DND-41 (cell line): Measurements from ENCODE around the gene CYP4B1.

Source experiments
- ATAC-seq: fragments of 200-7000 bp; cut with Tn5 transposase; 3 replicates; pipeline ENCODE4 v1.9.1; 2021; ENCODE audit warnings: low read depth; ENCODE audit not compliant: insufficient read depth
- DNase-seq: peaks from one replicate; pipeline ENCODE4 v3.0.0-alpha.2; 2020
- H2AFZ ChIP-seq: 2 replicates; pipeline ENCODE4 v1.6.0; 2012; ENCODE audit warnings: low read depth, low read length
- H3K27ac ChIP-seq: 2 replicates; pipeline ENCODE4 v1.5.1; 2012; ENCODE audit warnings: low read length, inconsistent platforms
- H3K27me3 ChIP-seq: fragments of 200-600 bp; sonication (generic); 2 replicates; pipeline ENCODE4 v1.6.0; 2012; ENCODE audit warnings: low read length, mild to moderate bottlenecking, inconsistent platforms; ENCODE audit not compliant: insufficient read depth, poor library complexity
- H3K36me3 ChIP-seq: 2 replicates; pipeline ENCODE4 v1.5.1; 2012; ENCODE audit warnings: low read length, inconsistent platforms; ENCODE audit not compliant: insufficient read depth
- H3K4me1 ChIP-seq: 2 replicates; pipeline ENCODE4 v1.5.1; 2012; ENCODE audit warnings: mild to moderate bottlenecking, low read length; ENCODE audit not compliant: insufficient read depth
- H3K4me2 ChIP-seq: 2 replicates; pipeline ENCODE4 v1.6.0; 2012; ENCODE audit warnings: mild to moderate bottlenecking, moderate library complexity, low read length, inconsistent platforms; ENCODE audit not compliant: insufficient read depth
- H3K4me3 ChIP-seq, 2 experiments: fragments of 200-600 bp in 1 of 2; shearing (Covaris generic) in 1 of 2; 2 replicates each; pipeline ENCODE4 v1.5.1; 2012 to 2016; ENCODE audit warnings: inconsistent platforms in 2 of 2, low read length in 2 of 2, mild to moderate bottlenecking in 2 of 2, low read depth in 1 of 2, moderate library complexity in 1 of 2
- H3K79me2 ChIP-seq: 2 replicates; pipeline ENCODE4 v1.6.0; 2012; ENCODE audit warnings: low read length, inconsistent platforms; ENCODE audit not compliant: insufficient read depth
- H3K9ac ChIP-seq: 2 replicates; pipeline ENCODE4 v1.6.0; 2012; ENCODE audit warnings: low read depth, mild to moderate bottlenecking, inconsistent platforms, low read length, moderate library complexity
- H3K9me3 ChIP-seq: 2 replicates; pipeline ENCODE4 v1.5.1; 2012; ENCODE audit warnings: low read length, moderate library complexity, mild to moderate bottlenecking, inconsistent platforms; ENCODE audit not compliant: insufficient read depth, severe bottlenecking
- H4K20me1 ChIP-seq: 2 replicates; pipeline ENCODE4 v1.6.0; 2012; ENCODE audit warnings: low read length; ENCODE audit not compliant: insufficient read depth
- EZH2 ChIP-seq: IDR thresholded peaks from 3 replicates; pipeline ENCODE4 v1.6.1; 2012; ENCODE audit warnings: borderline replicate concordance, low read depth, mild to moderate bottlenecking, moderate library complexity, low read length, inconsistent platforms; ENCODE audit not compliant: severe bottlenecking
- TF ChIP-seq, protein P1 (sequence below): IDR thresholded peaks from 2 replicates; pipeline ENCODE4 v1.5.1; 2012; ENCODE audit warnings: borderline replicate concordance, low read length, moderate library complexity, mild to moderate bottlenecking; ENCODE audit not compliant: poor library complexity, severe bottlenecking; ENCODE audit errors: extremely low read depth

CYP4B1 gene

DNA sequence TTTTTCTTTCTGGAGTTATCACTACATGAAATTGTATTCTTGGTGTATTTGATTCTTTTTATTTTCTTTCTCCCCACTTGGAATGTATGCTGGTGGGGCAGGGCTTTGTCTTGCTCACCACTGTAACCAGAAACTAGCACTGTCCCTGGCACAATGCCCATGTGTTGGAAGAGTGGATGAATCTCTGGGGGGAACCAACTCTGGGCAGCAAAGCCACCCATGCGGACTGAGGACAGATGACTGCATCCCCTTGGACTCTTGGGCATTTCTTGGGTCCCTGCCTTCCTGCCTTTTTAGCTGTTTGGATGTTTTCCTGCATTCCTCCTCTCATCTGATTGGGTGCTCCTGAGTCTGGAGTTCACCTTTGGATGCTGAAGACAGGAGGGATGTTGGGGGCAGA, 6.1 kb downstream of the CYP4B1 start:
- Histone ChIP-seq H3K27me3 (no peaks in the 10 kb centered on the region), H3K4me3 (no peak overlapping the region), H3K27ac (no peak overlapping the region), H4K20me1 (no peaks in the 10 kb centered on the region), H3K36me3 (no peaks in the 10 kb centered on the region), H3K79me2 (no peaks in the 10 kb centered on the region), H3K4me2 (no peak overlapping the region), H3K4me1 (no peaks in the 10 kb centered on the region), H3K9me3 (no peaks in the 10 kb centered on the region), H2AFZ (no peak overlapping the region), H3K9ac (no peak overlapping the region)
- ATAC-seq (no peak), DNase-seq (no peak)
- TF ChIP-seq EZH2 = no peak
- TF ChIP-seq, protein P1, sequence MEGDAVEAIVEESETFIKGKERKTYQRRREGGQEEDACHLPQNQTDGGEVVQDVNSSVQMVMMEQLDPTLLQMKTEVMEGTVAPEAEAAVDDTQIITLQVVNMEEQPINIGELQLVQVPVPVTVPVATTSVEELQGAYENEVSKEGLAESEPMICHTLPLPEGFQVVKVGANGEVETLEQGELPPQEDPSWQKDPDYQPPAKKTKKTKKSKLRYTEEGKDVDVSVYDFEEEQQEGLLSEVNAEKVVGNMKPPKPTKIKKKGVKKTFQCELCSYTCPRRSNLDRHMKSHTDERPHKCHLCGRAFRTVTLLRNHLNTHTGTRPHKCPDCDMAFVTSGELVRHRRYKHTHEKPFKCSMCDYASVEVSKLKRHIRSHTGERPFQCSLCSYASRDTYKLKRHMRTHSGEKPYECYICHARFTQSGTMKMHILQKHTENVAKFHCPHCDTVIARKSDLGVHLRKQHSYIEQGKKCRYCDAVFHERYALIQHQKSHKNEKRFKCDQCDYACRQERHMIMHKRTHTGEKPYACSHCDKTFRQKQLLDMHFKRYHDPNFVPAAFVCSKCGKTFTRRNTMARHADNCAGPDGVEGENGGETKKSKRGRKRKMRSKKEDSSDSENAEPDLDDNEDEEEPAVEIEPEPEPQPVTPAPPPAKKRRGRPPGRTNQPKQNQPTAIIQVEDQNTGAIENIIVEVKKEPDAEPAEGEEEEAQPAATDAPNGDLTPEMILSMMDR = no peak

DNA sequence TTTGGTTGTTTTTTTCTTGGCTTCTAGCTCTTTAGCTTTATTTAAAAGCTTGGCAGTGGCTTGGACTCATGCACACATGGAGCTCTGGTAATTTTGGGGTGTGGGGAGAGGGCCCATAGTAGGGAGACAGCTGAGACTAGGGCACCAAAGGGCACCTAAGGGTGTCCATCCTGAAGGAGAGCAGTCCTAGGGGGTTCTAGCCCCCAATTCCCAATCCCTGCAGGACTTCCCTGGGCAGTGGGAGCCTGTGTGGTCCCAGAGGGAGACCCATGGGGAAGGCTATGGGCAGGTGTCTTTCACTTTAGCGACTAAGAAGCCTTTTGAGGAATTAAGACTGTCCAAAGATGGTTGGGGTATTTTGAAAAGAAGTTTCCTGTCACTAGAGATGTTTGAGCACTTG, 6.9 kb downstream of the CYP4B1 start:
- no peaks in the 10 kb centered on the region for H4K20me1 ChIP-seq

DNA sequence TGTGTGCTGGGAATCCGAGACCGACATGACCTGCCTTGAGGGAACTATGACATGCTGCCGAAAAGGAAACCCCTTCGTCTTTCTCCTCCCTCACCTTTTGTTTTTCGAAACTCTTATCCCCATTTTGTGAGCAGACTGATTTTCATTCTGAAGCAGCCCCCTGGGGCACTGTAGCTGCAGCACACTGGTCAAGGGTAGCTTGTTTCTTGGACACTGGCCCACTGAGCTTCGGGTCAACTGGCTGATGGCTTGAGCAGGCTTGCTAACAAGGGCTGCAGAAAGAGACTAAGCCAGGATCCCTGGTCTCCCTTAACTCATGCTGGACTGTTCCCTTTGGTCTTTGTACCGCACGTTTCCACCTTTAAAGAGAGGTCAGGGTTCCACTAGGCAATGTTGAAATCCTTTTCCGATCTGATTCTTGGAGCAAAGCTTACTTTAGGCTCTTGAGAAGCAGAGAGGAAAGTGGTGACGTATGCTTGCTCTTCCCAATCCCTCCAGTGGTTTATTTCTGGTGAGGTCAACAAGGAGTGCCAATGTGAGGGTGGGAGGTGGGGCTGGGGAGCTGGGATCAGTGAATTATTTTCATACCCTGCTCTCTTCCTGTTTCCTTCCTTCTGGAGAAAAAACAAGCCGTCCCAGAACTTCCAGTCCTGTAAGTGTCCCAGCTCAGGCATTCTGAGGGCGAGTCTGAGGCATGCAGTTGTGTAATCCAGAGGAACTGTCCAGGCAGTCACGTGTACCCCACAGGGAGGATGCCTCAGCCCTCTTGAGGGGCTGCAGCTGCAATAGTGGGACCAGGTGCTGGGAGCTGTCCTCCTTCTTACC, 7.6 kb downstream of the CYP4B1 start:
- Histone ChIP-seq H3K79me2 (no peaks in the 10 kb centered on the region), H3K9me3 (no peaks in the 10 kb centered on the region), H3K9ac (no peak overlapping the region), H4K20me1 (no peaks in the 10 kb centered on the region), H3K4me2 (no peak overlapping the region), H3K4me1 (no peaks in the 10 kb centered on the region), H2AFZ (no peak overlapping the region), H3K27me3 (no peaks in the 10 kb centered on the region), H3K27ac (no peak overlapping the region), H3K4me3 (no peak overlapping the region), H3K36me3 (no peaks in the 10 kb centered on the region)
- ATAC-seq = no peak
- DNase-seq = no peak
- TF ChIP-seq EZH2 = no peak
- TF ChIP-seq, protein P1 = no peak

More for the DNA sequence above, 6.9 kb downstream of the CYP4B1 start:
- no peak overlapping the region for H3K27ac ChIP-seq
- no peak overlapping the region for H3K4me3 ChIP-seq
- H3K4me2 ChIP-seq = no peak overlapping the region
- H3K9me3 ChIP-seq = no peaks in the 10 kb centered on the region
- no peaks in the 10 kb centered on the region for H3K4me1 ChIP-seq
- TF ChIP-seq, protein P1 = no peak
- TF ChIP-seq EZH2 = no peak
- no peak overlapping the region for H3K9ac ChIP-seq
- H3K36me3 ChIP-seq = no peaks in the 10 kb centered on the region
- DNase-seq (no peak), ATAC-seq (no peak)
- no peaks in the 10 kb centered on the region for H3K27me3 ChIP-seq
- H3K79me2 ChIP-seq = no peaks in the 10 kb centered on the region
- H2AFZ ChIP-seq = no peak overlapping the region
